HG02763 (cell line): ENCODE measurements around the gene RNASEH2A.
A peak's percentile ranks its signal among the peaks of the same experiment; 100 is the strongest.
"Not testable (repeated sequence)": the region's sequence is repeated elsewhere in the genome, so short reads cannot be mapped to it uniquely, and the experiment has no call there.

ENCODE experiments used
- ATAC-seq: cut with Tn5 transposase; IDR thresholded peaks from one replicate; pipeline ENCODE4 v1.9.1; 2021; ENCODE audit warnings: mild to moderate bottlenecking, moderate library complexity; ENCODE audit not compliant: unreplicated experiment

The RNASEH2A gene

DNA sequence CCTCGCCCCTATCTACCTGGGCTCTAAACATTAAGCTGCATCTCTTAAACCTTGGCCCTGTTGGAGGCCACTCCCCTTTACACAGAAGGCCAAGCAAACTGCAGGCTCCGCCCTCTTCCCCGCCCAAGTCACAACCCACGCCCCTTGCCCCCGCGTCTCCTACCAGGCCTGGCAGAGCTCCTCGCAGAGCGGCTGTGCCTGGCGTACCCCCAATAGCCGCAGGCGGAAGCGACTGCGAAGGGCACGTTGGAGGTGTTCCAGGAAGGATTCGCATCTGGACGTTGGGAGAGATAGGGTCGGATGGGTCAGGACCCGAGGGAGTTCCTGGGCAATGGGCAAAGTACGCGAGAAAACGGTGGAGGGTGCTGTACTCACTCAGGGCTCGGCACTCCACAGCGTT, 22.1 kb downstream of the RNASEH2A start:
- no peak for ATAC-seq

DNA sequence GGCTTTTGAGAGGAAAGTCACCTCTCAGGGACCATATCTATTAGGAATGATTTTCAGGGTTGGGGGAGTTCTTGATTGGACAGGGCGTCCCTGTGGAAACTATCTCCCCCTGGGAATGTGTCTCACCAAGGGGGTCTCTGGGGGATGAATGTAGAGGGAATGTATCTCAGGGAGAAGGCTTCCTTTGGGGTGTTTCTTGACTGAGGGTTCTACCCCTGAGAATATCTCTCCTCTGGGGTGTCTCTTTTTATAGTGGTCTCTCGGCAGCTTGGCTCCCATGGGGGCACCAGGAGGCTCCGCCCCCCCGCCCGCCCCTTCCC, 27.0 kb downstream of the RNASEH2A start:
- no peak for ATAC-seq

GRCh38 chr19:12833738-12834565, 27.6 kb downstream of the RNASEH2A start:
- ATAC-seq = no peak

DNA sequence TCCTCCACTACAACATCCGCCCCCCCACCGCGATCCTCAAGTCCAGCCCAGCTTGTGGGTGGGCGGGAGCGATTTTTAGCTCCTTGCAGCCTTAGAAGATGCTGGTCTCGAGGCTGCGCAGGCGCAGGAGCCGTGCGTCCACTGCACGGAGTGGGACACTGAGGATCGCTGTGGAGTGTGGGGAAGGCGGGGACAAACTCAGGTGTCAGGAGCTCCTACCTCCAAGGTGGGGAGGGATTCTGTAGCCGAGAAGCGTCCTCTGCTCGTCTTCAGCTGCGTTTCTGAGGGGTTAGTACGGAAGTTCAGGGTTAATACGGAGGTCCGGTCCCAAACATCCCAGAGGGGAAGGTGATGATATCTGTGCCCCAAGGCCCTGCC, 28.2 kb downstream of the RNASEH2A start, which contains the start of gene RTBDN:
Gene RTBDN, minus strand, starts transcription at position 14 of the 378 bp plus-strand sequence. CDS start 4,600 bp downstream, outside the sequence.
- ATAC-seq = no peak

DNA sequence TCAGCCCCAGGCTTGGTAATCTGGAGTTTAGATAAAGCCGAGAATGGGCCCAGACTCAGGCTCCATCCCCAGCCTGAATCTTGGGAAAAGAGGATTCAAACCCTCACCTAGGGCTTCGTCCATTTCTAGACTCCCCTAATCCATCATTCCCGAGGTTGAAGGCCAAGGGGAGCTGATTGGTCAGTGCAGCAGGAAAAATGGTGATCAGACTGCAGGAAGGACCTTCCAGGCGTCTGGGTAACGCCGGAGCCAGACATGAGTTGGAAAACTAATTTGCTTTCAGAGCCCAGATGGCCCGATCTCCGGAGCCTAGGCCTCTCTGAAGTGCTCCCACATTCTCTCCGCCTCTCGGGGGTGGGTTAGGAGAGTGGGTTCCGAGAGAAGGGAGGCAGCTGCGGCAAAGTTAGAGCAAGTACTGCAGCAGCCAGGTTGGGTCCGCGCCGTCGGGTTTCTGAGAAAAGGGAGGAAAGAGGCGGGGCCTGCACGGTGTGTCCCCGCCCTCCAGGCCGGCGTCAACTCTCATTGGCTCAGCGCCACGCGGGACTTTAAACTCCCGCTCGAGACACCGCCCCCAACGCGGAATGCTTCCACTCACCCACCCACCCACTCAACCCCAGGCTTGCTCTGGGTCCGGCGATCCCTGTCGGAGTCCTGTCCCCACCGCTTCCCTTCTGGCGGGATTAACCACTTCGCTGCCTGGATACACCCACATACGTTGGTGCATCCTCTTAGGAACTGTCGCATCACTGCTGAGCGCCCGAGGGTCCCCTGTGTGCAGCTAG, 28.8 kb downstream of the RNASEH2A start:
- ATAC-seq = no peak

DNA sequence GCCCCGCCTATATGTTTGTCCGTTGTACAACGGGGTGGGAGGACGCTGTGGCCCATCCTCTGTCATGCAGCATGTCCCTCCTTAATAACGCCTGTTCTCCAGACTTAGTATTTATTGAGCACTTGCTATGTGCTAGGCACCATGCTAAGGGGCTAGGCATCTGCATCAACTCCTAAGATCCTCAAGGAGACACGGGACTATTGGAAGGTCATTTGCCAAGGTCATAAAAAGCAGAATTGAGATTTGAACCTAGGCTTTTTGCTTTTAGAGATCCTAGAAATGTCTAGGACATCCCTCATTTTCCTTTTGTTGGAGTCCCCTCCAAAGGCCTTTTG, 30.1 kb downstream of the RNASEH2A start:
- ATAC-seq = no peak

DNA sequence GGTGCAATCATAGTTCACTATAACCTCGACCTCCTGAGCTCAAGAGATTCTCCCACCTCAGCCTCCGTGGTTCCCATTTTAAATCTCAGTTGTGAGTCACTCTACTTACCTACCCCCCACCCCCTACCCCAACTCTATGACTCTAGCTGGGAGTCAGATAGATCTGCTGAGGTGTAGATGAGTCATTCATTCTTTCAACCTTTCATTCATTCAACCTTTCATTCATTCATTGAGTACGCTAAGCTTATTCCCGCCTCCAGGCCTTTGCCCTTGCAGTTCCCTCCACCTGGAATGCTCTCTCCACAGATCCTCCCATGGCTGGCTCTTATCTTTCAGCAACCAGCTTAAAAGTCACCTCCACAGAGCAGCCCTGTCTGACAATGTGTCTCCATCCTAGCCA, 30.8 kb downstream of the RNASEH2A start:
- no peak for ATAC-seq

DNA sequence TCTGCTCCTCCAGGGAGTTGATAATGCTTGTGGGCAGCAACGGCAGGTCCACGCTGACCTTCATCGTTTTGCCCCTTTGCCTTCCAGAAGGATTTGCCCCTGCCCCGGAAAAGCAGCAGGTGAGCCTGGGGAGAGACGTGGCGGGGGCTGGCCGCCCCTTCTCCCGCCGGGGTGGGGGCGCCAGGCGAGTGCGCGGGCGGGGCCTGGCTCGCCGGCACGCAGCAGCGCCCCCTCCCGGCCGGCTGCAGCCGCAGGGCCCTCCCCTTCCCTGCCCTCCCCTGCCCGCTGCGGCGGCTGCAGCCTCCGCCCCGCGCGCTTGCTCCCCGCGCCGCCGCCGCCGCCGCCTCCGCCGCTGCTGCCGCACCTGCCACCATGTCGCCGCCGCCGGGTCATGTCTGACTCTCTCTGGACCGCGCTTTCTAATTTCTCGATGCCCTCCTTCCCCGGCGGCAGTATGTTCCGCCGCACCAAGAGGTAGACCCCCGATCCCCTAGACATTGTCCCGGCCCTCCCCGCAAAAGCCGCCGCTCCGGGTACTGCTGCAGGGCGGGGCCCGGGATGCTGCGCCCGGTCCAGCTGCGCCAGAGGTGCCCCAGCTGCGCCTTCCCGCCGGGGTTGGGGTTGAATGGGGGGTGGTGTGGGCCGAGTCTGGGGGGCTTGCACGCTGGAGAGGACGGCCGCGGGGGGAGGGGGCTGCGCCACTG, 31.9 kb downstream of the RNASEH2A start, which contains the start of gene MAST1:
Gene MAST1, plus strand, starts transcription at position 334 of the 704 bp plus-strand sequence. Its CDS starts 58 bp downstream, at position 392.
- no peak for ATAC-seq

DNA sequence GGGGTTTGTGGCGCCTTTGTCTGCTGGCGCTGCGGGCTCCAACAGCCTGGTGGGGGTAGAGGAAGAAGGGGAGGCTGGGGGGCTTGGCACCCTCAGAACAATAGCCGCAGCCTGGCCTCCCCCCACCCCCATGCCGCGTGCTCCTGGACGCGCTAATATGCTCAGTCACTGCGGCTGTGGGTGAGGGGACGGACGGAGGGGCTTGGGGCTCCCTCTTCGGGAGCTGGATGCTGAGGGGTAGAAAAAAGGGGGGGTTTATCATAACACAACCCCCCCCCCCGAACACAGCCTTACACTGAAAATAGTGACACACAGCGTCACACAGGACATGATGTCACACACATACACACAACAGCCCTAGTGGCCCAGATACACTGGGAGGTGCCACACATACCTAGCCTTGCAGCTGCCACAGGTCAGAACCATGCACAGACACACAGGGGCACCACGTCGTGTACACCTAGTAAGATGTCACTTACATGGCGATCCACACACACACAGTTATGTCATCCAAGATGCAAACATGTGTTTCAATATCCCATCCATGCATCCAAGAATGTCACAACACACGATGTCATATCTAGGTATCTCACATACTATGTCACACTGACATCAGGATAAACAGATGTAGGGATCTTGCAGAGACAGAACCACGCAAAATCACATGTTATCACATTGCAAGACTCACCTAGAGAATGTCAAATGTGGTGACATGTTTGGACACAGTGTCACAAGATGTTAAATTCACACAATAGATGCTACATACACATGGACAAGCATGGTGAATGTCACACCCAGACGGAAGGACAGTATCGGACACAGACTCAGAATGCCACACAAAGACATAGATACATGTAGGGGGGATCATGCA, 32.7 kb downstream of the RNASEH2A start:
- no peak for ATAC-seq

DNA sequence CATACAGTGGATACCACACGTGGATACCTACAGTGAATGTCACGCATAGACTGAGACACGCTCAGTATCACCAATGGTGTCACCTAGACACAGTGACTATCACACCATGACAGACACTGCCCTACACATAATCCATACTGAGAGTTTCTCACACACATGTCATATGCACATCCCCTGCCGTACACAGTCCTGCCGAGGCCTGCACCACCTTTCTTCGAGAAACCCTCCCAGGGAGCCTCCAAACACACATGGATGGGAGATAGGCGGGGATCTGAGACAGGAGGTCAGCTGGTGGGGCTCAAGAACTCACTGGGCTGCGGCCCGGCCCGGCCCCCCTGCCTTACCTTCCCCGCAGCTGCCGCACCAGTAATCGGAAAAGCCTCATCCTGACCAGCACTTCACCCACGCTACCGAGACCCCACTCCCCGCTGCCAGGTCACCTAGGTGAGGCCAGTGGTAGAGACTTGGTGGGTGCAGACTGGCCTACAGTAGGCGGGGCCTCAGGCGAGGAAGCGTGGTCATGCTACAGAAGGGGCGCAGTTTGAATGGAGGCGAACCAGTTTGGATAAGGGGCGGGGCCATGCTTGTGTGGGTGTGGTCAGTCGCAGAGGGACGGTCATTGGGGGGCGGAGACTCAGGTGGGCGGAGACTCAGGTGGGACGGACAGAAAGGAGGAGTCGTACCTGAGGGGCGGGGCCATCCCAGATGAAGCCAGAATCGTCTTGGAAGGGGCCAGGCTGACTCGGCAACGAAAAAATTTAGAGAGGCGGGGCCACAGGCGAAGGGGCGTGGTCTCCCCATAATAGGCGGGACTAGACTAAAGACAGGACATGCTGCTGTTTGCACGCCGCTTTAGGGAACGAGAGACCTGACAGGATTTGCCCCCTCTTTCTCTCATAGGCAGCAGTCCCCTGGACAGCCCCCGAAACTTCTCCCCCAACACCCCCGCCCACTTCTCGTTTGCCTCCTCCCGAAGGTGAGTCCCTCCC, 34.0 kb downstream of the RNASEH2A start:
- no peak for ATAC-seq

- ATAC-seq = no peak
These were observed 34.7 kb downstream of the RNASEH2A start for GRCh38 chr19:12841094-12841493.

GRCh38 chr19:12842511-12842910, 36.1 kb downstream of the RNASEH2A start:
- no peak for ATAC-seq

DNA sequence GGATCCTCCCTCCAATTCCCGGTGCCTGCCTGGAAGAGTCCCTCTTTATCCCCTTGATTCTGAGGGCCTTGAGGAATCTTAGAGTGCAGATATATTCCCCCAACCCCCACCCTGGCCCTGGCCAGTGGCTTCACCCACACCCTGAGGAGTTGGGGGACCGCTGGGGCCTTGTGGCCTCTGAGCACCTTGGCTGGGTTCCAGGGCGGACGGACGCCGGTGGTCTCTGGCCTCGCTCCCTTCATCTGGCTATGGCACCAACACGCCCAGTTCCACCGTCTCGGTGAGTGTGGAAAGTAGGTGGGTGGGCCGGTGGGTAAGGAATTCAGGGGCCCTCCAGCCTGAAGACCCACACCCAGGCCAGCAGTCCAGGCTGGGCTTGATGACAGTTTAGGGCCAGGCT, 36.9 kb downstream of the RNASEH2A start:
- ATAC-seq = no peak

GRCh38 chr19:12843999-12844732, 37.8 kb downstream of the RNASEH2A start:
- ATAC-seq = no peak

DNA sequence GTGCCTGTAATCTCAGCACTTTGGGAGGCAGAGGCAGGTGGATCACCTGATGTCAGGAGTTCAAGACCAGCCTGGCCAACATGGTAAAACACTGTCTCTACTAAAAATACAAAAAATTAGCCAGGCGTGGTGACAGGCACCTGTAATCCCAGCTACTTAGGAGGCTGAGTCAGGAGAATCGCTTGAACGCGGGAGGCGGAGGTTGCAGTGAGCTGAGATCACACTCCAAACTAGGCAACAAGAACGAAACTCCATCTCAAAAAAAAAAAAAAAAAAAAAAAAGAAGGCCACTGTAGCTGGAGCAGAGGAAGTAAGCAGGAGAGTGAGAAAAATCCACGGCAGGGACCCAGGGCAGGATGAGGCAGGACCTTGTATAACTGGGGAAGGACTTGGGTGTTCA, 40.2 kb downstream of the RNASEH2A start:
- ATAC-seq = not testable (repeated sequence)

DNA sequence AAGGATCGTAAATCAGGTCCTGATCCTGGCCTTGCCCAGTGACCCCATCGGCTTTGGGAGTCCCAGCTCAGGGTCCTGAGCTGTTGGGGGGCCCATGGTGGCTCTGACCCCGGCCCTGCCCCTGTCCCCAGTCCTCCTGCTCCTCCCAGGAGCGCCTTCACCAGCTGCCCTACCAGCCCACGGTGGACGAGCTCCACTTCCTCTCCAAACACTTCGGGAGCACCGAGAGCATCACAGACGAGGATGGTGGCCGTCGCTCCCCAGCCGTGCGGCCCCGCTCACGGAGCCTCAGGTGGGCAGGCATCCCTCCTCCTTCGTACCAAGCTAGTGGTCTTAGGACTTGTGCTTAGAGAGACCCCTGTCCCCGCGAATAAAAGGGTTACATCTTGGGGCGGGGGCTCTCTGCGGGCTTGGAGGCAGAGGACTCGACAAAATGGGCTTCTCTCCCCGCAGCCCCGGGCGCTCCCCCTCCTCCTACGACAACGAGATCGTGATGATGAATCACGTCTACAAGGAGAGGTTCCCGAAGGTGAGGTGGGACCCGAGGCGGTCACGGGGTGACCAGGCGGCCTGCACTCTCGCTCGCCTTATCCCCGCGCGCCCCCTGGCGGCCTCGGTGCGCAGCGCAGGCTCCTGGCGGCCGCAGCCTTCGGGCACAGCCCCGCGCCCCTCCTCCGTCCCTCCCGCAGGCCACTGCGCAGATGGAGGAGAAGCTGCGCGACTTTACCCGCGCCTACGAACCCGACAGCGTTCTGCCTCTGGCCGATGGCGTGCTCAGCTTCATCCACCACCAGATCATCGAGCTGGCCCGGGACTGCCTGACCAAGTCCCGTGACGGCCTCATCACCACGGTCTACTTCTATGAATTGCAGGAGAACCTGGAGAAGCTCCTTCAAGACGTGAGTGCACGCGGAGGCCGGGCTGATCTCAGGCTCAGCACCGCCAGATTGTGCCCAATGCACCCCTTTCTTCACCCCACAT, 41.1 kb downstream of the RNASEH2A start:
- peak; percentile 61 for ATAC-seq

GRCh38 chr19:12856653-12857052, 50.3 kb downstream of the RNASEH2A start:
- no peak for ATAC-seq
